ENCODE data around the gene NOX3.

DNA sequence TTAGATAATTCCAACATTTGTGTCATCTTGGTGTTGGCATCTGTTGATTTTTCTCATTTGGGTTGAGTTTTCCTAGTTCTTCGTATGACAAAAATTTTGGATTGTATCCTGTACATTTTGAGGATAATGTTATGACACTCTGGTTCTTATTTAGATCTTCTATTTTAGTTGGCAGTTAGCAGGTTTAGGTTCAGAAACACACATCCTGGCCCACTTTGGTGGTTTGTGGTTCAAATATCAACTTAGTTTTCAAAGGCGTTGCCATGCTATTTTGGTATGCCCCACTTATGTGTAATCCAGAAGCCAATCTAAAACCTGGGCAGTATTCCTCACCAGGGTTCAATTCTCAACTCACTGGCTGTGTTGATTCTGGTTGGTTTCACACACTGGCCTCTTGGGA is 68.2 kb downstream of the NOX3 start:
- TF ChIP-seq EZH2 (IDR thresholded peaks at IDR 0.05; ENCODE audit: insufficient read depth, poor library complexity, severe bottlenecking) (no peak), EZH2phosphoT487 (IDR thresholded peaks at IDR 0.05; ENCODE audit: insufficient read depth, low read depth) (no peak)

Data from GM23248 (cell line).